ENCODE results near the gene CST9L. TPM values are rescaled to one million over a fixed set of nuclear protein-coding genes. Genes with fewer than 3 reads are reported as not detected.
A peak's percentile ranks its signal among the peaks of the same experiment; 100 is the strongest.

Gene CST9L
- polyA plus RNA-seq (2012; ENCODE audit: low read depth, missing spikeins): not detected

GRCh38 chr20:23568320-23568970 lies at the start of gene CST9L:
CST9L (minus strand) TSS chr20:23568484; CDS start chr20:23568450, 34 bp downstream.
- FAIRE-seq: no peak
- TF ChIP-seq POU2F2 (IDR thresholded peaks at IDR 0.05; ENCODE audit: low read depth, low read length) (no peak), POLR2A (IDR thresholded peaks at IDR 0.05; ENCODE audit: low read depth, low read length) (no peak), POLR2AphosphoS5 (IDR thresholded peaks at IDR 0.05; ENCODE audit: low read depth, low read length) (no peak), PAX5 (IDR thresholded peaks at IDR 0.05; ENCODE audit: insufficient read depth, low read length, severe bottlenecking) (no peak), SPI1 (IDR thresholded peaks at IDR 0.05; ENCODE audit: low read depth, low read length) (no peak), TAF1 (IDR thresholded peaks at IDR 0.05; ENCODE audit: low read depth, low read length) (no peak)
- DNase-seq (ENCODE audit: insufficient read length, low spot score): no peak

- FAIRE-seq (no peak), DNase-seq (ENCODE audit: insufficient read length, low spot score) (no peak)
- TF ChIP-seq TAF1 (IDR thresholded peaks at IDR 0.05; ENCODE audit: low read depth, low read length) (no peak), SPI1 (IDR thresholded peaks at IDR 0.05; ENCODE audit: low read depth, low read length) (no peak), POLR2A (IDR thresholded peaks at IDR 0.05; ENCODE audit: low read depth, low read length) (no peak), POU2F2 (IDR thresholded peaks at IDR 0.05; ENCODE audit: low read depth, low read length) (no peak), PAX5 (IDR thresholded peaks at IDR 0.05; ENCODE audit: insufficient read depth, low read length, severe bottlenecking) (no peak), POLR2AphosphoS5 (IDR thresholded peaks at IDR 0.05; ENCODE audit: low read depth, low read length) (no peak)
Observed at GRCh38 chr20:23614163-23614562, 45.9 kb upstream of the CST9L start.

GRCh38 chr20:23613676-23614075 lies 45.4 kb upstream of the CST9L start:
- TF ChIP-seq POU2F2 (IDR thresholded peaks at IDR 0.05; ENCODE audit: low read depth, low read length) (no peak), POLR2A (IDR thresholded peaks at IDR 0.05; ENCODE audit: low read depth, low read length) (no peak), TAF1 (IDR thresholded peaks at IDR 0.05; ENCODE audit: low read depth, low read length) (no peak), PAX5 (IDR thresholded peaks at IDR 0.05; ENCODE audit: insufficient read depth, low read length, severe bottlenecking) (no peak), POLR2AphosphoS5 (IDR thresholded peaks at IDR 0.05; ENCODE audit: low read depth, low read length) (no peak), SPI1 (IDR thresholded peaks at IDR 0.05; ENCODE audit: low read depth, low read length) (no peak)
- DNase-seq (ENCODE audit: insufficient read length, low spot score): no peak
- FAIRE-seq: no peak

GRCh38 chr20:23612396-23612795 lies 44.1 kb upstream of the CST9L start:
- FAIRE-seq (no peak), DNase-seq (ENCODE audit: insufficient read length, low spot score) (no peak)
- TF ChIP-seq POU2F2 (IDR thresholded peaks at IDR 0.05; ENCODE audit: low read depth, low read length) (no peak), POLR2AphosphoS5 (IDR thresholded peaks at IDR 0.05; ENCODE audit: low read depth, low read length) (no peak), SPI1 (IDR thresholded peaks at IDR 0.05; ENCODE audit: low read depth, low read length) (no peak)

GRCh38 chr20:23609486-23610109 lies 41.3 kb upstream of the CST9L start:
- DNase-seq (ENCODE audit: insufficient read length, low spot score) (no peak), FAIRE-seq (no peak)
- no peak for TF ChIP-seq POLR2A (IDR thresholded peaks at IDR 0.05; ENCODE audit: low read depth, low read length)

- FAIRE-seq (no peak), DNase-seq (ENCODE audit: insufficient read length, low spot score) (no peak)
- TF ChIP-seq SPI1 (IDR thresholded peaks at IDR 0.05; ENCODE audit: low read depth, low read length): no peak
- TF ChIP-seq TAF1 (IDR thresholded peaks at IDR 0.05; ENCODE audit: low read depth, low read length): no peak
- no peak for TF ChIP-seq POLR2AphosphoS5 (IDR thresholded peaks at IDR 0.05; ENCODE audit: low read depth, low read length)
- no peak for TF ChIP-seq POU2F2 (IDR thresholded peaks at IDR 0.05; ENCODE audit: low read depth, low read length)
- no peak for TF ChIP-seq PAX5 (IDR thresholded peaks at IDR 0.05; ENCODE audit: insufficient read depth, low read length, severe bottlenecking)
- no peak for TF ChIP-seq POLR2A (IDR thresholded peaks at IDR 0.05; ENCODE audit: low read depth, low read length)
Observed at GRCh38 chr20:23608251-23608846, 40.1 kb upstream of the CST9L start.

GRCh38 chr20:23607497-23608245 lies 39.4 kb upstream of the CST9L start:
- TF ChIP-seq SPI1 (IDR thresholded peaks at IDR 0.05; ENCODE audit: low read depth, low read length) (no peak), POU2F2 (IDR thresholded peaks at IDR 0.05; ENCODE audit: low read depth, low read length) (no peak), PAX5 (IDR thresholded peaks at IDR 0.05; ENCODE audit: insufficient read depth, low read length, severe bottlenecking) (no peak), POLR2A (IDR thresholded peaks at IDR 0.05; ENCODE audit: low read depth, low read length) (no peak), POLR2AphosphoS5 (IDR thresholded peaks at IDR 0.05; ENCODE audit: low read depth, low read length) (no peak)
- FAIRE-seq (no peak), DNase-seq (ENCODE audit: insufficient read length, low spot score) (no peak)

GRCh38 chr20:23606652-23607049 lies 38.4 kb upstream of the CST9L start:
- TF ChIP-seq TAF1 (IDR thresholded peaks at IDR 0.05; ENCODE audit: low read depth, low read length) (no peak), POU2F2 (IDR thresholded peaks at IDR 0.05; ENCODE audit: low read depth, low read length) (0 out of 2 replicates have a peak, but pooled peaks have one; percentile 20)
- DNase-seq (ENCODE audit: insufficient read length, low spot score) (peak; percentile 75), FAIRE-seq (peak; percentile 79)

- TF ChIP-seq PAX5 (IDR thresholded peaks at IDR 0.05; ENCODE audit: insufficient read depth, low read length, severe bottlenecking): no peak
- DNase-seq (ENCODE audit: insufficient read length, low spot score) (no peak), FAIRE-seq (no peak)
Observed at GRCh38 chr20:23605867-23606651, 37.8 kb upstream of the CST9L start, which contains the start of gene CST9. CST9 (minus strand) TSS chr20:23605917; CDS start chr20:23605864, 53 bp downstream.

Measured in GM12891 (cell line).